ENCODE data around the gene GNAQ. TPM values are rescaled to one million over a fixed set of nuclear protein-coding genes. Genes with fewer than 3 reads are reported as not detected.

The GNAQ gene
- total and polyA plus RNA-seq, 10 donors: 4.4 to 52.3 (median 31.2) TPM

DNA sequence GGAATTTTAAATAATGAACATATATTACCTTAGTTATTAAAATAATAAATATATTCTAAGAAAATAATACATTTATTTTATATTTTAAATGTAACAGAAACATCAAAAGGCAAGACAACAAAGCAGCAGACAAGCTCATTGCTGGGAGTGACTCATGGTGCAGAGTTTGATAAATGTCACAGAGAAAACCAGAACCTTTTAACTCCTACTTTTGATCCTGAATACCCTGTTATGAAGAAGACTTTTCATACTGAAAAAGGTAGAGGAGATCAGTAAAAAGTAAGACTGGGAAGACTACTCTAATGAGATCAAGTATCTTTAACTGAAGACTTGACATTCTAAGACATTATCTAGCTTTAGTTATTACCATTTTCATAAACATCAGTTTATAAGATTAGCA, 284.4 kb downstream of the GNAQ start:
- peak overlapping the region in 1 of 8 donors; percentile 17 for H3K27ac ChIP-seq
- DNase-seq: no peak
- H3K4me1 ChIP-seq: peaks cover 0 to 21% (median 8%) of the 10 kb centered on the region in 6 donors
- no peaks in the 10 kb centered on the region for H3K27me3 ChIP-seq (replicated peaks in 1 of 7)
- no peaks in the 10 kb centered on the region for H3K9me3 ChIP-seq
- no peak for TF ChIP-seq CTCF (IDR thresholded peaks at IDR 0.05 in 8 of 11, conservative IDR thresholded peaks at IDR 0.05 in 3 of 11)
- TF ChIP-seq POLR2AphosphoS5 (IDR thresholded peaks at IDR 0.05): no peak
- no peak for TF ChIP-seq POLR2A (IDR thresholded peaks at IDR 0.05)
- H3K36me3 ChIP-seq: no peaks in the 10 kb centered on the region
- intact Hi-C loops (cut with DNase I; ENCODE audit: low total_unique reads): no loop called here
- H3K4me3 ChIP-seq: no peak overlapping the region

- TF ChIP-seq POLR2AphosphoS5 (IDR thresholded peaks at IDR 0.05) (no peak), CTCF (IDR thresholded peaks at IDR 0.05 in 8 of 11, conservative IDR thresholded peaks at IDR 0.05 in 3 of 11) (no peak), POLR2A (IDR thresholded peaks at IDR 0.05) (no peak)
- WGBS, 5 donors: 58 to 92% (median 74%) methylated on average over 6 of the region's 6 CpGs
- no peak for DNase-seq
- Histone ChIP-seq H3K4me1 (peaks cover 0 to 4% (median 0%) of the 10 kb centered on the region in 6 donors), H3K36me3 (no peaks in the 10 kb centered on the region), H3K27me3 (replicated peaks in 1 of 7) (no peaks in the 10 kb centered on the region), H3K27ac (no peak overlapping the region), H3K4me3 (no peak overlapping the region), H3K9me3 (no peaks in the 10 kb centered on the region)
- intact Hi-C loops (cut with DNase I; ENCODE audit: low total_unique reads): no loop called here
These were observed 286.7 kb downstream of the GNAQ start for GRCh38 chr9:77744841-77745430.

DNA sequence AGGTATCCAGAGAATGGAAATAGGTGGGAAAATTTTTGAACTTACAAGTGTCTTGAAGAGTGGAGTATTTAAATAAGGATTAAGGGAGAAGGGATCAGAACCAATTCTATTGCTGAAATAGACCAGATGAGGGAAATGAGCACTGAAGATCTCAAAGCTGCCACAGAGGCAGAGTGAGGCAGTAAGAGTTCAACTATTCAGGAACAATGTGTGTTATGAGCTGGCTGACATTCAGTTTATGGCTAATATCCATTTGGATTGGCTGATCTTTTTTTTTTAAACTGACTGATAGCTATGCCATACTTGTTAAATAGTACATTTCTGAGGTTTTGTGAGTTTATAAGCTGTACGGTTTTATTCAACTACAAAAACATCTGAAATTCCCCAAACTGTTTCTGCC, 288.2 kb downstream of the GNAQ start:
- Histone ChIP-seq H3K9me3 (no peaks in the 10 kb centered on the region), H3K27ac (no peak overlapping the region), H3K4me1 (peaks cover 0 to 4% (median 0%) of the 10 kb centered on the region in 6 donors), H3K36me3 (no peaks in the 10 kb centered on the region), H3K4me3 (no peak overlapping the region), H3K27me3 (replicated peaks in 1 of 7) (no peaks in the 10 kb centered on the region)
- DNase-seq: no peak
- WGBS, 5 donors: 80 to 93% (median 91%) methylated on average over 1 of the region's 1 CpG
- intact Hi-C loops (cut with DNase I; ENCODE audit: low total_unique reads): no loop called here
- TF ChIP-seq CTCF (IDR thresholded peaks at IDR 0.05 in 8 of 11, conservative IDR thresholded peaks at IDR 0.05 in 3 of 11) (no peak), POLR2A (IDR thresholded peaks at IDR 0.05) (no peak), POLR2AphosphoS5 (IDR thresholded peaks at IDR 0.05) (no peak)

- DNase-seq: no peak
- no peaks in the 10 kb centered on the region for H3K27me3 ChIP-seq (replicated peaks in 1 of 7)
- TF ChIP-seq CTCF (IDR thresholded peaks at IDR 0.05 in 8 of 11, conservative IDR thresholded peaks at IDR 0.05 in 3 of 11) (no peak), POLR2AphosphoS5 (IDR thresholded peaks at IDR 0.05) (no peak), POLR2A (IDR thresholded peaks at IDR 0.05) (no peak)
- no peak overlapping the region for H3K4me3 ChIP-seq
- H3K9me3 ChIP-seq: no peaks in the 10 kb centered on the region
- no peaks in the 10 kb centered on the region for H3K36me3 ChIP-seq
- WGBS, 5 donors: 81 to 89% (median 87%) methylated on average over 4 of the region's 4 CpGs
- H3K27ac ChIP-seq: no peak overlapping the region
- no peaks in the 10 kb centered on the region for H3K4me1 ChIP-seq
- intact Hi-C loops (cut with DNase I; ENCODE audit: low total_unique reads): no loop called here
These were observed 292.7 kb downstream of the GNAQ start for GRCh38 chr9:77738932-77739331.
